Activated CD4-positive, alpha-beta memory T cell treated with anti-CD3 and anti-CD28 coated beads, Interleukin-2, amount 10 ng/mL, durations not matched to agents 7 days and 5 days (primary cell): ENCODE results near the gene CRPPA. TPM values are rescaled to one million over a fixed set of nuclear protein-coding genes. Genes with fewer than 3 reads are reported as not detected.
"Not testable (repeated sequence)": the region's sequence is repeated elsewhere in the genome, so short reads cannot be mapped to it uniquely, and the experiment has no call there.

ENCODE experiments used
- CTCF ChIA-PET: fragments of 350-600 bp; sonication (Branson Sonifier 250); formaldehyde crosslinking; loops from one replicate; lab custom pipeline; 2021; ENCODE audit warnings: antibody characterized with exemption, inconsistent platforms; lab: Charles Lee
- POLR2A ChIA-PET: fragments of 350-600 bp; sonication (Branson Sonifier 250); formaldehyde crosslinking; loops from one replicate; lab custom pipeline; 2021; ENCODE audit warnings: antibody characterized with exemption; lab: Charles Lee
- DNase-seq: peaks from one replicate; pipeline ENCODE4 v3.0.0-alpha.2; 2020
- H3K27ac Mint-ChIP-seq: one replicate; pipeline ENCODE4 v1.8.0; 2021; ENCODE audit warnings: mild to moderate bottlenecking, mixed read lengths
- H3K27me3 Mint-ChIP-seq: one replicate; pipeline ENCODE4 v1.8.0; 2021; ENCODE audit warnings: mixed read lengths
- H3K36me3 Mint-ChIP-seq: one replicate; pipeline ENCODE4 v1.8.0; 2021; ENCODE audit warnings: low read depth, mixed read lengths
- H3K4me1 Mint-ChIP-seq: one replicate; pipeline ENCODE4 v1.8.0; 2021; ENCODE audit warnings: mixed read lengths
- H3K4me3 Mint-ChIP-seq: one replicate; pipeline ENCODE4 v1.8.0; 2021; ENCODE audit warnings: mild to moderate bottlenecking, mixed read lengths
- H3K9me3 Mint-ChIP-seq: one replicate; pipeline ENCODE4 v1.8.0; 2021; ENCODE audit warnings: mixed read lengths
- total RNA-seq, 2 experiments: library from RNA; stranded (reverse); gene quantifications; one replicate each; pipeline ENCODE4 v1.2.3, GENCODE V29; 2021

The CRPPA gene
- total RNA-seq, 2 experiments from 2014 or later = 0.30 to 0.68 TPM

- no peak overlapping the region for H3K4me3 Mint-ChIP-seq
- no peak overlapping the region for H3K27ac Mint-ChIP-seq
- H3K4me1 Mint-ChIP-seq = no peaks in the 10 kb centered on the region
- no peaks in the 10 kb centered on the region for H3K27me3 Mint-ChIP-seq
- no peak for DNase-seq
- ChIA-PET POLR2A (no interaction called here), CTCF (no interaction called here)
- peaks cover 57% of the 10 kb centered on the region for H3K9me3 Mint-ChIP-seq
- H3K36me3 Mint-ChIP-seq = peaks cover 21% of the 10 kb centered on the region
Observed at GRCh38 chr7:16400893-16401275, 20.5 kb downstream of the CRPPA start.

DNA sequence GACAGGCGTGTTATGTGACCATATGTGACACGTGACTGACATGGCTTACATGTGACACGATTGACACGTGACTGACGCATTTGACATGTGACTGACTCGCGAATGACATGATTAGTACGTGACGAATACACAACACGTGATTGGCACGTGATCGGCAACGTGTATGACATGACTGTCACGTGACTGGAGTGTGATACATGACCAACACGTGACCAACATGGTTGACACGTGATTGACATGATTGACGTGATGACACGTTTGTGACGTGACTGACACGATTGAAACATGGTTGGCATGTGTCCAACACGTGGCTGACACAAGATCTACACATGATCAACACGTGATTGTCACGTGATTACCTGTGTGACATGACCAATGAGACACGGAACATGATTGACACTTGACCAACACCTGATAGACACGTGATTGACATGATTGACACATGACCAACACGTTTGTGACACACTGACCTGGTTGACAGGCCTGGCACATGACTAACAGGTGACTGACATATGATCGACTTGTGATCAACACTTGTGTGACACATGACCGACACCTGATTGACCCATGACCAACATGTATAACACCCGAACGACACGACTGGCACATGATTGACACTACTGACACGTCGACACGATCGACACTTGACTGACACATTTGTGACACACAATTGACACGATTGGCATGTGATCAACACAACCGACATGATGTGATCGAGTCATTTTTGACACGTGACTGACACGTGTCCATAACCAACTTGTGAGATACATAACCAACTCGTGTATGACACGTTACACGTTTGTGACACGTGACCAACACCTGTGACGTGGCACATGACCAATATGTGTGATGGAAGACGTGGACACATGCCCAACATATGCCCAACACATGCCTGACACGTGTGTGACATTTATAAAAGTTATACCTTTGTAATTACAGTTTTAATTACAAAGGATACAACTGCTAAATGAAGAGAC lies 21.1 kb downstream of the CRPPA start:
- no peak overlapping the region for H3K4me3 Mint-ChIP-seq
- no peak overlapping the region for H3K27ac Mint-ChIP-seq
- no peak for DNase-seq
- H3K4me1 Mint-ChIP-seq = no peaks in the 10 kb centered on the region
- peaks cover 21% of the 10 kb centered on the region for H3K36me3 Mint-ChIP-seq
- peaks cover 58% of the 10 kb centered on the region for H3K9me3 Mint-ChIP-seq
- POLR2A ChIA-PET = no interaction called here
- no peaks in the 10 kb centered on the region for H3K27me3 Mint-ChIP-seq
- CTCF ChIA-PET = no interaction called here

- H3K4me1 Mint-ChIP-seq = no peaks in the 10 kb centered on the region
- ChIA-PET CTCF (no interaction called here), POLR2A (no interaction called here)
- peaks cover 21% of the 10 kb centered on the region for H3K36me3 Mint-ChIP-seq
- H3K27ac Mint-ChIP-seq = no peak overlapping the region
- H3K9me3 Mint-ChIP-seq = peaks cover 58% of the 10 kb centered on the region
- no peak overlapping the region for H3K4me3 Mint-ChIP-seq
- no peaks in the 10 kb centered on the region for H3K27me3 Mint-ChIP-seq
- no peak for DNase-seq
Observed at GRCh38 chr7:16399265-16399831, 22.0 kb downstream of the CRPPA start.

DNA sequence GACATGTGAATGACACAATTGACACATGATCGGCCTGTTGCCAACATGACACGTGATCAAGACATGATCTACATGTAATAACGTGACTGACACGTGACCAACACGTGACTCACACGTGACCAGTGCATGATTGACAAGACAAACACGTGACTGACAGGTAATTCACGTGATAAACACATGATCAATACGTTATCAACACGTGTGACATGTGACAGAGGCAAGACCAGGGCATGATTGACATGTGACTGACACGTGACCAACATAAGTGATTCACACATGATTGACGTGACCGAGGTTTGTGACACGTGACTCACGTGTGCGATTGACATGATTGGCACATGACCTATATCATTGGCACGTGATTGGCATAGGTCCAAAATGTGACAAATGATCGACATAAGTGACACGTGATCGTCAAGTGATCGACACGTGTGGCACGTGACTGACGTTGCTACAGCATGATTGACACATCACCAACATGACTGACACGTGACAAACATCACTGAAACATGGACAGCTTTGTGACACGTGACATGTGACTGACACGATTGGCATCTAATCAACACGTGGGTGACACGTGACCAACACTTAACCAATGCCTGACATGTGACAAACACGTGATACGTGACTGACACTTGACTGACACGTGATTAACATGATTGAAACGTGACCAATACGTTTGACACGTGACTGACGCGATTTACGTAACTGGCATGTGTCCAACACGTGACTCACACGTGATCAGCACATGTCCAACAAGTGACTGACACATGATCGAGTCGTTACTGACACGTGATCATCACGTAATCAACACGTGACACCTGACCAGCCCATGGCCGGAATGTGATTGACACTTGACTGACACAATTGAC lies 23.0 kb downstream of the CRPPA start:
- peaks cover 57% of the 10 kb centered on the region for H3K9me3 Mint-ChIP-seq
- no peaks in the 10 kb centered on the region for H3K4me1 Mint-ChIP-seq
- no peak overlapping the region for H3K27ac Mint-ChIP-seq
- no peak for DNase-seq
- ChIA-PET POLR2A (no interaction called here), CTCF (no interaction called here)
- no peak overlapping the region for H3K4me3 Mint-ChIP-seq
- no peaks in the 10 kb centered on the region for H3K27me3 Mint-ChIP-seq
- peaks cover 21% of the 10 kb centered on the region for H3K36me3 Mint-ChIP-seq

DNA sequence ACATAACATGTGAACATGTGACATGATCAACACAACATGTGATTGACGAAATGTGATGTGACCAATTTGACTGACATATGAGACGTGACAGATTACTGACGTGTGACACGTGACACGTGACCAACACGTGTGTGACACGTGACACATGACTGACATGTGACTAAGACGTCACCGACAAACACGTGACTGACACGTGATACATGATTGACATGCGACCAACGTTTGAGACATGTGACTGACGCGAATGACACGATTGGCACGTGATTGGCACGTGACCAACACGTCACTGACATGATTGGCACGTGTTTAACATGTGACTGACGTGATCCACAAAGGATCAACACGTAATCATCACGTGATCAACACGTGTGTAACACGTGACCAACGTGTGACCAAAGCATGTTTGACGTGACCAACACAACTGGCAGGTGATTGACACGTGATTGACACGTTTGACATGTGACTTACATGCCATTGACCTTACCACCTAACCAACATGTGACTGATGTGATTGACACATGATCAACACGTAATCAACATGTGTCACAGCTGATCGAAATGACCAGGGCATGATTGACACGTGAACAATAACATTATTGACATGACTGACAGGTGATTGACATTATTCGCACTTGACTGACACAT lies 23.7 kb downstream of the CRPPA start:
- peaks cover 50% of the 10 kb centered on the region for H3K9me3 Mint-ChIP-seq
- DNase-seq = no peak
- H3K36me3 Mint-ChIP-seq = peaks cover 21% of the 10 kb centered on the region

GRCh38 chr7:16396766-16397500 lies 24.4 kb downstream of the CRPPA start:
- Mint-ChIP-seq H3K27ac (no peak overlapping the region), H3K9me3 (peaks cover 44% of the 10 kb centered on the region), H3K36me3 (peaks cover 21% of the 10 kb centered on the region), H3K4me1 (no peaks in the 10 kb centered on the region), H3K4me3 (no peak overlapping the region), H3K27me3 (no peaks in the 10 kb centered on the region)
- ChIA-PET CTCF (no interaction called here), POLR2A (no interaction called here)
- DNase-seq = no peak

More for the DNA sequence above, 23.7 kb downstream of the CRPPA start:
- CTCF ChIA-PET = no interaction called here
- H3K4me3 Mint-ChIP-seq = no peak overlapping the region
- POLR2A ChIA-PET = no interaction called here
- no peaks in the 10 kb centered on the region for H3K4me1 Mint-ChIP-seq
- no peak overlapping the region for H3K27ac Mint-ChIP-seq
- no peaks in the 10 kb centered on the region for H3K27me3 Mint-ChIP-seq

- Mint-ChIP-seq H3K27me3 (no peaks in the 10 kb centered on the region), H3K4me3 (no peak overlapping the region), H3K27ac (no peak overlapping the region), H3K4me1 (no peaks in the 10 kb centered on the region), H3K9me3 (peaks cover 37% of the 10 kb centered on the region), H3K36me3 (peaks cover 17% of the 10 kb centered on the region)
- CTCF ChIA-PET = no interaction called here
- POLR2A ChIA-PET = no interaction called here
- DNase-seq = no peak
Observed at GRCh38 chr7:16395121-16395520, 26.2 kb downstream of the CRPPA start.

DNA sequence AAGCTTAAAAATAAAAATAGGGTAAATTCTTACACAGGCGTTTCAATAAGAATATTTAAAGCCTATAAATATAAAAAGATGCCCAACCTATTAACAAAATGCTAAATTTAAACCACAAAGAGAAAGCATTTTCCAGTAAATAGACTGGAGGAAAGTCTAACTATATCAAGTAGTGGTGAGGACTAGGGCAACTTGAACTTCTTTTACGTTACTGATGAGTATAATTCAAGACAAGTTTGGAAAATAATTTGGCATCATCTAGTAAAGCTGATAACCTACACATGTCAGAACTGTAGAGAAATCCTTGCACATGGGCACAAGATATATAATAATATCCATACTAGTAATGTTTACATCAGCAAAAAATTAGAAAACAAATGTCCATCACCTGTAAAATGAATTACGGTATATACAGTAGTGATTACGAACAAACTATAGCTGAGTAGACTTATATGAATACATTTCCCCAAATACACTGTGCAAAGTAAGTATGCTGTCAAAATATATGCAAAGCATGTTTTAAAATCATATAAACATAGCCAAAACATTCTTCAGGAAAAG lies 27.4 kb downstream of the CRPPA start:
- H3K27me3 Mint-ChIP-seq = no peaks in the 10 kb centered on the region
- H3K27ac Mint-ChIP-seq = no peak overlapping the region
- H3K9me3 Mint-ChIP-seq = peaks cover 30% of the 10 kb centered on the region
- no peaks in the 10 kb centered on the region for H3K4me1 Mint-ChIP-seq
- no peak overlapping the region for H3K4me3 Mint-ChIP-seq
- peaks cover 17% of the 10 kb centered on the region for H3K36me3 Mint-ChIP-seq
- CTCF ChIA-PET = no interaction called here
- no peak for DNase-seq
- POLR2A ChIA-PET = no interaction called here

GRCh38 chr7:16392990-16393523 lies 28.3 kb downstream of the CRPPA start:
- Mint-ChIP-seq H3K4me3 (no peak overlapping the region), H3K36me3 (peaks cover 16% of the 10 kb centered on the region), H3K27me3 (no peaks in the 10 kb centered on the region), H3K4me1 (no peaks in the 10 kb centered on the region), H3K9me3 (peaks cover 28% of the 10 kb centered on the region), H3K27ac (no peak overlapping the region)
- CTCF ChIA-PET = no interaction called here
- DNase-seq = no peak
- POLR2A ChIA-PET = no interaction called here

DNA sequence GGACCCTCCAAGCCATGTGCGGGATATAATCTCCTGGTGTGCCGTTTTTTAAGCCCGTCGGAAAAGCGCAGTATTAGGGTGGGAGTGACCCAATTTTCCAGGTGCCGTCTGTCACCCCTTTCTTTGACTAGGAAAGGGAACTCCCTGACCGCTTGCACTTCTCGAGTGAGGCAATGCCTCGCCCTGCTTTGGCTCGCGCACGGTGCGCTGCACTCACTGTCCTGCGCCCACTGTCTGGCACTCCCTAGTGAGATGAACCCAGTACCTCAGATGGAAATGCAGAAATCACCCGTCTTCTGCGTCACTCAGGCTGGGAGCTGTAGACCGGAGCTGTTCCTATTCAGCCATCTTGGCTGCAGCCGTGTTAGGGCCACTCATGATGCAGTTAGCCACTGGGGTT lies 37.6 kb downstream of the CRPPA start:
- H3K4me3 Mint-ChIP-seq, DNase-seq, POLR2A ChIA-PET, H3K9me3 Mint-ChIP-seq, H3K36me3 Mint-ChIP-seq, H3K27ac Mint-ChIP-seq, H3K27me3 Mint-ChIP-seq, H3K4me1 Mint-ChIP-seq, CTCF ChIA-PET: not testable (repeated sequence)

GRCh38 chr7:16383103-16383502 lies 38.2 kb downstream of the CRPPA start:
- H3K9me3 Mint-ChIP-seq, H3K4me3 Mint-ChIP-seq, H3K27ac Mint-ChIP-seq, DNase-seq, CTCF ChIA-PET, H3K4me1 Mint-ChIP-seq, H3K27me3 Mint-ChIP-seq, POLR2A ChIA-PET, H3K36me3 Mint-ChIP-seq: not testable (repeated sequence)
